HepG2 (cell line): Measurements from ENCODE around the gene CLEC16A. TPM values are rescaled to one million over a fixed set of nuclear protein-coding genes. Genes with fewer than 3 reads are reported as not detected.

Source experiments
- CEBPB ChIP-seq: IDR thresholded peaks from 2 replicates; pipeline ENCODE4 v1.6.1; 2011; ENCODE audit warnings: low read depth, low read length, improper control_type of control experiment, borderline replicate concordance
- EZH2 ChIP-seq: conservative IDR thresholded peaks from 2 replicates; pipeline ENCODE4 v1.6.1; 2012; ENCODE audit warnings: mild to moderate bottlenecking, low read depth, low read length, moderate library complexity
- GATAD2A ChIP-seq: IDR thresholded peaks from 2 replicates; pipeline ENCODE4 v1.6.1; 2016
- HOXA7 ChIP-seq: sonication (generic); formaldehyde crosslinking; IDR thresholded peaks from 2 replicates; pipeline ENCODE4 v1.8.1; 2022; ENCODE audit warnings: mild to moderate bottlenecking, missing genetic modification reagents, moderate library complexity
- KAT2B ChIP-seq: fragments of 150-350 bp; IDR thresholded peaks from 2 replicates; pipeline ENCODE4 v1.6.1; 2014; ENCODE audit warnings: low read depth, low read length, borderline replicate concordance
- MAFF ChIP-seq: IDR thresholded peaks from 2 replicates; pipeline ENCODE4 v1.6.1; 2011; ENCODE audit warnings: low read depth, low read length, improper control_type of control experiment
- MBD4 ChIP-seq: IDR thresholded peaks from 2 replicates; pipeline ENCODE4 v1.6.1; 2012; ENCODE audit warnings: low read length, inconsistent platforms, borderline replicate concordance
- MBNL3 ChIP-seq: fragments of 250-450 bp; sonication (Bioruptor Pico); conservative IDR thresholded peaks from 2 replicates; pipeline ENCODE4 v1.8.0; 2022; ENCODE audit warnings: mild to moderate bottlenecking, inconsistent platforms
- MLX ChIP-seq: IDR thresholded peaks from 2 replicates; pipeline ENCODE4 v1.6.1; 2016
- POLR2G ChIP-seq: fragments of 200-400 bp; formaldehyde crosslinking; IDR thresholded peaks from 2 replicates; pipeline ENCODE4 v1.6.1; 2018; ENCODE audit warnings: mild to moderate bottlenecking, low read depth, low read length, moderate library complexity
- RBFOX2 ChIP-seq: fragments of 200-400 bp; formaldehyde crosslinking; IDR thresholded peaks from 2 replicates; pipeline ENCODE4 v1.6.1; 2017; ENCODE audit warnings: low read depth, mild to moderate bottlenecking, low read length
- SNRNP70 ChIP-seq: fragments of 200-400 bp; formaldehyde crosslinking; IDR thresholded peaks from 2 replicates; pipeline ENCODE4 v1.6.1; 2017; ENCODE audit warnings: mild to moderate bottlenecking, low read depth, low read length, moderate library complexity
- TBX3 ChIP-seq: fragments of 450-650 bp; IDR thresholded peaks from 2 replicates; pipeline ENCODE4 v1.6.1; 2017; ENCODE audit warnings: antibody characterized with exemption, mild to moderate bottlenecking, inconsistent platforms, borderline replicate concordance
- TCF12 ChIP-seq, 2 experiments: fragments of 450-650 bp in 1 of 2; sonication (generic) in 1 of 2; formaldehyde crosslinking in 1 of 2; IDR thresholded peaks; 2 replicates each; pipeline versions ENCODE4 v1.6.1 to v1.8.0; 2017 to 2022; ENCODE audit warnings: antibody characterized with exemption in 1 of 2, mild to moderate bottlenecking in 1 of 2, missing genetic modification reagents in 1 of 2, moderate library complexity in 1 of 2
- THAP9 ChIP-seq: sonication (generic); formaldehyde crosslinking; IDR thresholded peaks from 2 replicates; pipeline ENCODE4; 2020; ENCODE audit warnings: missing genetic modification reagents, mild to moderate bottlenecking, borderline replicate concordance
- ZBTB7A ChIP-seq: sonication (generic); formaldehyde crosslinking; IDR thresholded peaks from 2 replicates; pipeline ENCODE4 v1.8.0; 2022; ENCODE audit warnings: mild to moderate bottlenecking, missing genetic modification reagents
- ZNF343 ChIP-seq: sonication (generic); formaldehyde crosslinking; IDR thresholded peaks from 2 replicates; pipeline ENCODE4 v1.4.0; 2020; ENCODE audit warnings: mild to moderate bottlenecking, missing genetic modification reagents
- ZNF468 ChIP-seq: sonication (generic); formaldehyde crosslinking; IDR thresholded peaks from 2 replicates; pipeline ENCODE4 v1.8.0; 2022; ENCODE audit warnings: mild to moderate bottlenecking, moderate library complexity, missing genetic modification reagents
- ZNF567 ChIP-seq: sonication (generic); formaldehyde crosslinking; IDR thresholded peaks from 2 replicates; pipeline ENCODE4 v1.8.1; 2023; ENCODE audit warnings: mild to moderate bottlenecking, missing genetic modification reagents, borderline replicate concordance
- ZNF776 ChIP-seq: sonication (generic); formaldehyde crosslinking; IDR thresholded peaks from 2 replicates; pipeline ENCODE4 v1.4.0; 2020; ENCODE audit warnings: mild to moderate bottlenecking, missing genetic modification reagents
- ZNF780A ChIP-seq: sonication (generic); formaldehyde crosslinking; IDR thresholded peaks from 2 replicates; pipeline ENCODE4 v1.8.0; 2022; ENCODE audit warnings: mild to moderate bottlenecking, missing genetic modification reagents, moderate library complexity
- ZSCAN5A ChIP-seq: sonication (generic); formaldehyde crosslinking; IDR thresholded peaks from 2 replicates; pipeline ENCODE4 v1.8.0; 2022; ENCODE audit warnings: mild to moderate bottlenecking, missing genetic modification reagents, borderline replicate concordance
- ZUFSP ChIP-seq: sonication (generic); formaldehyde crosslinking; IDR thresholded peaks from 2 replicates; pipeline ENCODE4 v1.9.0; 2021; ENCODE audit warnings: missing genetic modification reagents, mild to moderate bottlenecking, borderline replicate concordance
- polyA plus RNA-seq, 8 experiments: library from polyadenylated mRNA; depleted of rRNA in 3 of 8; stranded (reverse) in 7 of 8; unstranded in 1 of 8; fragments of >200 nt; fragmentation: Illumina TruSeq in 4 of 8; extraction: Trizol in 4 of 8; gene quantifications; 2 replicates each; pipeline versions ENCODE4 v1.2.1 to v1.2.3, GENCODE V29; 2011 to 2016; ENCODE audit warnings: low read depth in 4 of 8, missing spikeins in 1 of 8, mixed read lengths in 1 of 8; ENCODE audit not compliant: insufficient read depth in 1 of 8
- total RNA-seq, 5 experiments: library from RNA; depleted of rRNA; stranded (reverse); fragments of >200 nt; fragmentation: Illumina TruSeq; extraction: Trizol; gene quantifications; 2 replicates each; pipeline ENCODE4 v1.2.3, GENCODE V29; 2016; ENCODE audit warnings: low read depth in 1 of 5

The CLEC16A gene
- total and polyA plus RNA-seq, 2 of the 13 experiments (the other 11 are each of a cell fraction or from before 2014, with no cell fraction given): 8.5 to 10.3 TPM

- TF ChIP-seq ZUFSP (CRISPR knock-in tag): no peak
- peak; percentile 89 for TF ChIP-seq ZNF776
- no peak for TF ChIP-seq TCF12 (IDR thresholded peaks at IDR 0.05)
- TF ChIP-seq TCF12 (CRISPR knock-in tag; IDR thresholded peaks at IDR 0.05): no peak; the same call in 1 of the 2 replicates
- no peak for TF ChIP-seq ZNF468
- no peak for TF ChIP-seq SNRNP70
- no peak for TF ChIP-seq HOXA7 (CRISPR knock-in tag)
- no peak for TF ChIP-seq MBNL3 (CRISPR knock-in tag)
- no peak for TF ChIP-seq MBD4
- TF ChIP-seq EZH2: no peak
- TF ChIP-seq ZSCAN5A: peak; percentile 45; the same call in 1 of the 2 replicates
- peak; percentile 92 for TF ChIP-seq THAP9
- peak; percentile 82; the same call in 1 of the 2 replicates for TF ChIP-seq MLX (CRISPR knock-in tag)
- TF ChIP-seq RBFOX2: peak; percentile 92
- no peak for TF ChIP-seq MAFF
- peak; percentile 92 for TF ChIP-seq POLR2G
- TF ChIP-seq ZNF567 (CRISPR knock-in tag): peak; percentile 96
- no peak for TF ChIP-seq ZNF780A
- peak; percentile 77 for TF ChIP-seq GATAD2A (CRISPR knock-in tag)
- TF ChIP-seq KAT2B: no peak
- TF ChIP-seq ZNF343: peak; percentile 98
- no peak for TF ChIP-seq CEBPB
- peak; percentile 52; the same call in 1 of the 2 replicates for TF ChIP-seq TBX3
- TF ChIP-seq ZBTB7A (CRISPR knock-in tag): peak; percentile 25; the same call in 1 of the 2 replicates
Observed at GRCh38 chr16:10944249-10945064, at the start of gene CLEC16A (continued).
